ENCODE results near the gene OR10A3.
A peak's percentile ranks its signal among the peaks of the same experiment; 100 is the strongest.

OR10A3 gene

DNA sequence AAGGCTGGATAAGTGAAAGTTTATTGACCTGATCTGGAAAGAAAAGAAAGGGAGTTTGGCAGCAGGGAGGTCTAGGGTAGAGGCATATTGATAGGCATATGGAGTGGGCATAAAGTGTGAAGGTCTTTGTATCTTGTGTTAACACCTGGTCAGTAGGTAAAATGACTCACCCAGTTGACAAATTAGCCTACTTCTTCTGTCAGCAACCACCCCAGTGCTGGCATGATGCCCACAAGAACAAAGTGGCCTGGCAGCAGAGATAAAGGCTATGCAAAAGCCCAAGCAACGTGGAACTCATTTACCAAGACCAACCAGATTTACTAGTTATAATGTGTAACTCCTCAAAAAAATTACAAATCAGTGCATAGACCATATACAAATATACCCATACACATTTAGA lies 4.9 kb downstream of the OR10A3 start:
- DNase-seq, result no peak

DNA sequence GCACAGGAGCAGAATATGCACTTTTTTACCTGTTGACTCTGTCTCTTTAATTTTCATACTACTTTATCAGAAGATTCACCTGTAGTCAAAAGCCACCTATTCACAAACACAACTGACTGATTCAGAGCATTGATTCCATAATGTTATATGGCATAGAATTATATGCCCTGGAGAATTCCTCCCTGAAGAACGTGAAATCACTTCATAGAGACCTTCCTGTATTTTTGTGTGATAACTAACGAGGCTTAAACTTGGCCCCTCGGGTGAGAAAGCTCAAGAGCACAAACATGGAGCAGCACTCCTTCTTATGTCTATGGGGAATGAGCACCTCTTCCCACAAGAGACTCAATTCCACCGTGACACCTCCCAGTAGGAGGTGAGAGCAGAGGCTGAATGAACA lies 10.3 kb downstream of the OR10A3 start, which contains the start of gene OR10A6:
OR10A6 (minus strand) TSS at position 101 of the 400 bp plus-strand sequence. CDS start 2,606 bp downstream, outside the sequence.
- no peak for DNase-seq

GRCh38 chr11:7927635-7928034 lies 13.9 kb downstream of the OR10A3 start:
- no peak for DNase-seq

DNA sequence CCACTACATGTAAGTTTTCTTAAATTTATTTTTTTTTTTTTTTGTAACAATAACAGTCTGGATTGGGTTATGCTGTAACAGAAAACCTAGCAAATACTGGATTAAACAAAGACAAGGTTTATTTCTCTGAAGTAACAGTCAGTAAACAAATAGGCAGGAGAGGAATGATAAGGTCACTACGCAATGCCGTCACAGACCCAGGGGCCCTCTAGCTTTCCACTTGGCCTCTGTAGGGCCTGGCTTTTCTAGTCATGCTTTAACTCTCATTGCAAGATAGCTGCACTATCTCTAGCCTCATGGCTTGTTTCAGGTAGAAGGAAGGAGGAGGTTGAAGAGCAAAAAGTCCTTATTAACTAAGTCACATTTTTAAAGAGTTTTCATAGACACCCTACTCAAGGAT lies 17.0 kb downstream of the OR10A3 start:
- no peak for DNase-seq

- DNase-seq, result no peak
These were observed 23.4 kb downstream of the OR10A3 start for GRCh38 chr11:7918141-7918540.

GRCh38 chr11:7911011-7911410 lies 30.5 kb downstream of the OR10A3 start:
- no peak for DNase-seq

DNA sequence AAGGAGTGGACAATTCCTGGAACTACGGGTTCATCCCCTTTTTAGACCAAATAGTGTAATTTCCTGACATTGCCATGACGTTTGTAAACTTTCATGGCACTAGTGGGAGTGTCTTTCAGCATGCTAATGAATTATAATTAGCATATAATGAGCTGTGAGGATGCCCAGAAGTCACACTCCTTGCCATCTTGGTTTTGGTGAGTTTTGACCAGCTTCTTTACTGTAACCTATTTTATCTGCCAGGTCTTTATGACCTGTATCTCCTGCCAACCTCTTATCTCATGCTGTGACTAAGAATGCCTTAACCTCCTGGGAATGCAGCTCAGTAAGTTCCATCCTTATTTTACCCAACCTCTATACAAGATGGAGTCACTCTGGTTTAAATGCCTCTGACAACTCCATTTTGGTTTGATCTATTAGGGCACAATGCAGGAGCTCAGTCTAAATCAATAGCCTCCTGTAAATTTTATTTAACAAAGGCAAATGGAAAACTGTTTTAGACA lies 31.2 kb downstream of the OR10A3 start:
- no peak for DNase-seq

GRCh38 chr11:7909585-7910285 lies 31.8 kb downstream of the OR10A3 start:
- DNase-seq, result no peak

DNA sequence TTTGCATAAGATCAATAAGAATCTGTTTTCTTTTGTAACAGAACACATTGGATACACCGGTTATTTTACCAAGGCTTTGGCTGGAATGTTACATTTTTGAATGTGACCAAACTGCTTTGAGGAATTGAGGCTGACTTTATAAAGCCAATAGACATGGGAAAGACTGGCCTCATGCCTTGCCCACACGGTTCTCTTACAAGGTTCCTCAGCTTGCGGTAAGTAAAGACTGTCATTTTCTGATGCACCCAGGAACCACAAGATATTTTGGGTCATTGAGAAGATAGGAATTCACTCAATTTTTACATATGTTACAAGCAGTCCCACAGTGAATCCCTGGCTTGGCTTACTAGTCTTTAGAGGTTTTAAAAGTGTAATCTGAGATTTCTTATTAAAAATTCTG lies 34.4 kb downstream of the OR10A3 start:
- DNase-seq, result no peak

DNA sequence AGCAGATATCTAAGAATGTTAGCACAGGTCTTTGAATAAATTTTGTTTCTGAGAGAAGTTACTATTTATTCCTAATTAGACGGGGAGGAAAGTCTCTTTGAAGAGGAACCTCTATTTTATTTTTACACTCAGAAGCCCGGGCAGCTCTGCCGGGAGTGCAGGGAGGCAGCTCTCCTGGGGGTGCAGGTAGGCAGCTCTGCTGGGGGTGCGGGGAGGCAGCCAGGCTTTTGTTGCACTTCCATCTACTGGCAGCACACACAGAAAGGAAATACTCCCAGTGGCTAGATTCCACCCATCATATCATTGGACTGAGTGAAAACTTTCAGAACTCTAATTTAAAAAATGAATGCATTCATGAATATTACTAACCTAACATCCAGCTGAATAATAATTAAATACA lies 35.0 kb downstream of the OR10A3 start:
- DNase-seq, result no peak

GRCh38 chr11:7905961-7906429 lies 35.5 kb downstream of the OR10A3 start:
- DNase-seq, result no peak

GRCh38 chr11:7905549-7905948 lies 36.0 kb downstream of the OR10A3 start:
- no peak for DNase-seq

DNA sequence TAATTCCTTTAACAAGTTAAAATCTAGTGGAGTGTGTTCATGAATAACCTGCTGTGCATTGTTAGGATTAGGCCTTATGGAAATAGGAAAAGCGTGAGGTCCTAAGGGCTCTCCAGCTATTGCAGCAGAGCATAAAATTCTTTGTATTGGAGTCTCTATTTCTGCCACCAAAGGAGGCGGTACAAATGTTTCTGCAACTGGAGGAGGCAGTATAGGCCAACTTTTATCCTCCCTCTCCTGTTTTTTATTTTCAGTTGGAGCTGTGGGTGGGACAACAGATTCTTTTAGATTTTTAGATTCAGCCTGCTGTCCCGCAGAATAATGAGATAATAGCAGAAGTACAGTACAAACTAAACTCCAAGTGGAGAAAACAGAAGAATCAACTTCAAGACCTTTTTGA lies 36.6 kb downstream of the OR10A3 start:
- no peak for DNase-seq

DNA sequence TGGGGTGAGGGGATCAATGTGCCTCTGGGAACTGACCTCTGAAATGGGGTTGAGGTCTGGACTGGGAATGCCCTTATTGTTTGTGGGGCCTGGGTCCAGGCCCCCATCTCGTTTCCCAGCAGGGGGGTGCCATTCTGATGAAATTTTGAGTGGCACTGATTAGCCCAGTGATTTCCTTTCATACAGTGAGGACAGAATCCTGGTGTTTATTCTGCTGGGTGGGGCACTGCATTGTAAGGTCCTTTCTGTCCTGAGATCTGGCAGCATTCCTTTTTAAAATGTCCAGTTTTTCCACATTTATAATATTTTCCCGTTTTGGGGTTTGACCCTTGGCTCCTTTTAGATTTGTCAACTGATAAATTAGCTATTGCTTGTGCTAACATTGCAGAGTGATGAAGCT lies 37.6 kb downstream of the OR10A3 start:
- no peak for DNase-seq

DNA sequence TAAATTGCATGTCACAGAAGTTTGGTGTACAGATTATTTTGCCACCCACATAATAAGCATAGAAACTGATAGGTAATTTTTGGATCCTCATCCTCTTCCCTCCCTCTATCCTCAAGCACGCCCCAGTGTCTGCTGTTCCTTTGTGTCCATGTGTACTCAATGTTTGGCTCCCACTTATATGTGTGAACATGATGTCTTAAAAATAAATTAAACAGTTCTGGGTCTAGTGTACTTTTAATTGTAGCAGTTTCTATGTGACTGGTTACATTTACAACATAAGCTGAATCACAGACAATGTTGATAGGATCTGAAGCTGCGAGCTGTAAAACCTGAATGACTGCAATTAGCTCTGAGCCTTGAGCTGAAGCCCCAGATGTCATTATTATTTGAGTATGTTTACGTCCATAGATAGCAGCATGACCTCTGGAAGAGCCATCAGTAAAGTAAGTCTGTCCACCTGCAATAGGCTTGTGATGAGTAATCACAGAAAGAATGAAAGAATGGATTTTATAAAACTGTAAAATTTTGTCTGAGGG lies 40.1 kb downstream of the OR10A3 start:
- DNase-seq, result no peak

DNA sequence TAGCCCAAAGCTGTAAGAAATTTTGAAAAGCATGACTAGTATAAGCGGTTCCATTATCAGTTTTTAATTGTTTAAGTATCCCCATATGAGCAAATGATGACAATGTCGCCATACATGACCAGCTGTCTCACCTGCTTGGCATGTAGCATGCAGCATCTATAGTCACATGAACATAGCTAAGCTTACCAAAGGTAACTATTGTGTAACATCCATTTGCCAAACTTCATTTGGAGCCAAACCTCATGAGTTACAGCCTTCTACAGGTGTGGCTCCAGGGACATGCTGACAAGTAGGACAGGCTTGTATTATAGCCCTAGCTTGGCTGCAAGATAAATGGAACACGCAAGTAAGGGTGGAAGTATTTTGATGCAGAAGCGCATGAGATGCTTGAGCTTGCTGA lies 40.8 kb downstream of the OR10A3 start:
- no peak for DNase-seq

DNA sequence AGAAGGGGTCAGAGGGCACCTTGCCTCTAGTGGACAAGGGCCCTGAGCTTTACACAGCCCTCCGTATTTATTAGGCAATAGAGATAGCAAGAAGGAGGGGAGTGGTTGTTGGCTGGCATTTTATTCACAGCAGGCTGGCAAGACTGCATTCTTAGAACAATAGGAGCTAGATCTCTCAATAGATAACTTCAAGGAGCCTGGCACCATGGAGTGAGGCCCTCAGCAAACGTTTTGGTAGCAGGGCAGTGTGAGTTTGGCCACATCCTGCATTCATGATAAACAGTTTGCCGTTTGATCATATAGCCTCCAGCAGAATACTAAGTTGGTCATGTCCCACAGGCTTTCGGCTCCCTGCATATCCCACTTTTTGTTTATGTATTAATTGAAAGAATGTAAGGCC lies 42.1 kb downstream of the OR10A3 start:
- no peak for DNase-seq

- no peak for DNase-seq
These were observed 42.7 kb downstream of the OR10A3 start for GRCh38 chr11:7898666-7899283.

GRCh38 chr11:7896009-7896785 lies 45.3 kb downstream of the OR10A3 start:
- no peak for DNase-seq

DNA sequence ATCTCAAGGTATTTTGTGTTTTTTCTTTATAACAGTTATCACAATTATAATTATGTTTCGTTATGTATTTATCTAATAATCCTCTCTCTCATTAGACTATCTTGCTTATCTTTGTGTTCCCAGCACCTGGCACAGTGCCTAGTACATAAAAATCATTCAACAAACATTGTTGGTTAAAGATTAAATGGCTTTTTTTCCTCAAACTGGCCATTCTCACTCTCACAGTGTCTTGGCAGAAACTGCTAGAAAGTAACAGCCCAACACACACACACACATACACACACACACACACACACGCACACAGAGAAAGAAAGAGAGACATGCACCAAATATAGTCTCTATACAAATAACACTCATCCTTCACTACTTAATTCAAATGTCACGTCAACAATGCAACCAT lies 47.3 kb downstream of the OR10A3 start:
- no peak for DNase-seq

DNA sequence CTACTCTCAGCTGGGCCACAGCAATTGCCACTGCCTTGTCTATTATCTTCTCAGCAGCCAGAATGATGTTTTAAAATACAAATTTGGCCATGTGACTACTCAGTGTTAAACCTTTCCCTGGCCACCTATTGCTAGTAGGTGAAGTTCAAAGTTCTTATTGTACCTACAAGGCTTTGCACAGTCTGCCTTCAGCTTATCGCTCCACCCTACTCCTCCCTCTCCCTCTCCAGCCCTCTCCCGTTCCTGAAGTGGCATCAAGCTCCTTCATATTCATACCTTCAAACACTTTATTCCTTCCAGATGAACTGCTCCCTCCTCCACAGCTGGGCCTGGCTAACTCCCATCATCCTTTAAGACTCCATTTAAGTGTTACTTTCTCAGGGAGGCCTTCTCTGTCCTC lies 47.7 kb downstream of the OR10A3 start:
- no peak for DNase-seq

- DNase-seq, result peak; percentile 1
These were observed 48.7 kb downstream of the OR10A3 start for GRCh38 chr11:7892840-7893254.

DNA sequence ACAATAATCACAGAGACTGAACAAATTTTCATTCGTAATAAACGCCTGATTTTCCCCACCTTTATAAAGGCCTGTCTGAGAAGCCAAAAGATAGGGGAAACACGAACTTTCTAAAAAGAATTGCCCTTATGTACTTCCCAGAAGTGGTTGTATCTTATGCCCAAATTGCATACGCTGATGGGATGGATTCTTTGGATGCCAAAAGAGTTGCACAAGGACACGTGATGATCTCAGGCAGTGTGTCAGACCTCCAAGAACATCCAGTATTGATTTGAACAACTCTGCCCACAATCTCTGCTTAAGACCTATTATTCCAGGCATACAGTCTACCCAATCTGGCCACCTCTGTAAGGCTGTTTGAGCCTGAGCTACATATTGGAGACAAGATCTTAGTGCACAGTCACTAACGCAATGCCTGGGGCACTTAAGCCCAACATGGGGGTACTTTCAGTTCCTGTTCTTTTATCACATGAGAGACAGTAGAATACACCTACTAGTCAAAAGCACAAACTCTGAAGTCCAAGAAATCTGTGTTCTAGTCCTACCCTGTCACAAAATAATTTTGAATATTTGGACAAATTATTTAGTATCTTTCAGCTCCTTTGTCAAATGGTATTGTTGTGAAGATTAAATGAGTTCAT lies 49.3 kb downstream of the OR10A3 start:
- DNase-seq, result no peak
